Stimulated activated CD8-positive, alpha-beta memory T cell treated with anti-CD3 and anti-CD28 coated beads, Interleukin-15, amount 100 ng/mL, for 1 hour (primary cell): ENCODE measurements around the gene ANXA1.

Source experiments
- DNase-seq: peaks from one replicate; pipeline ENCODE4 v3.0.0-alpha.2; 2020; ENCODE audit warnings: low read depth

ANXA1 gene, protein sequence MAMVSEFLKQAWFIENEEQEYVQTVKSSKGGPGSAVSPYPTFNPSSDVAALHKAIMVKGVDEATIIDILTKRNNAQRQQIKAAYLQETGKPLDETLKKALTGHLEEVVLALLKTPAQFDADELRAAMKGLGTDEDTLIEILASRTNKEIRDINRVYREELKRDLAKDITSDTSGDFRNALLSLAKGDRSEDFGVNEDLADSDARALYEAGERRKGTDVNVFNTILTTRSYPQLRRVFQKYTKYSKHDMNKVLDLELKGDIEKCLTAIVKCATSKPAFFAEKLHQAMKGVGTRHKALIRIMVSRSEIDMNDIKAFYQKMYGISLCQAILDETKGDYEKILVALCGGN

GRCh38 chr9:73151653-73152542, at the start of gene ANXA1:
ANXA1 (plus strand) TSS chr9:73151865; CDS start chr9:73158536, 6,671 bp downstream.
- DNase-seq, result no peak

DNA sequence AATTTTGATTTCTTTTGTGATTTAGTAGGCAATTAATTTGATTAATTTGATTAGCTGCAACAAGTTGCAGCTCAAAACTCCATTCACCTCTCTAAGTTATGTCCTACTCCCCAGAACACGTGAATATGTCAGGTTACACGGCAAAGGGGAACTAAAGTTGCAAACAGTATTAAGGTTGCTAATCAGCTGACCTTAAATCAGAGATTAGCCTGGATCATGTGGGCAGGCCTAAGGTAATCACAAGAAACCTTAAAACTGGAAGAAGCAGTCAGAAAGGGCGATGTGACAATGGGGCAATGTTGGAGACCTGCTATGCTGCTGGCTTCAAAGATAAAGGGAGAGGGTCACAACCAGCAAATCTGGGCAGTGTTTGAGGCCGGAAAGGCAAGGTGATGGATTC, 47.3 kb upstream of the ANXA1 start:
- no peak for DNase-seq

DNA sequence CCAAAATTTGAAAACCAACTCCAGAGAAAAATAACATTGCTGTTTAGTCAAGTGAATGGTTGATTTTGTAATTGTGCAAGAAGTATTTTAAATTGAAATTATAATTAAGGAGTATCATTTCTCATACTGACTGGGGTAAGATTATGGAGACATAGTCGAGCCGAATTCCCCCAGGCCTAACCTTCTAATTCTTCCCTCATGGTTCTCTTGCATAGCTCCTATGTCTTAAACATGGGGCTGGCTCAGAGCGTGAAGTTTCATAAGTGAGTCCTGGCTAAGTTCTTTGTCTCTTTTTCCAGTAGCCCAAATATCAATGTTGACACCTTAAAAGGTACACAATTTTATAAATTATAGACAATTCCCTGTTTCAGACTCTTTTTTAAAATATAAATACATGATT, 46.7 kb upstream of the ANXA1 start:
- DNase-seq, result no peak

DNA sequence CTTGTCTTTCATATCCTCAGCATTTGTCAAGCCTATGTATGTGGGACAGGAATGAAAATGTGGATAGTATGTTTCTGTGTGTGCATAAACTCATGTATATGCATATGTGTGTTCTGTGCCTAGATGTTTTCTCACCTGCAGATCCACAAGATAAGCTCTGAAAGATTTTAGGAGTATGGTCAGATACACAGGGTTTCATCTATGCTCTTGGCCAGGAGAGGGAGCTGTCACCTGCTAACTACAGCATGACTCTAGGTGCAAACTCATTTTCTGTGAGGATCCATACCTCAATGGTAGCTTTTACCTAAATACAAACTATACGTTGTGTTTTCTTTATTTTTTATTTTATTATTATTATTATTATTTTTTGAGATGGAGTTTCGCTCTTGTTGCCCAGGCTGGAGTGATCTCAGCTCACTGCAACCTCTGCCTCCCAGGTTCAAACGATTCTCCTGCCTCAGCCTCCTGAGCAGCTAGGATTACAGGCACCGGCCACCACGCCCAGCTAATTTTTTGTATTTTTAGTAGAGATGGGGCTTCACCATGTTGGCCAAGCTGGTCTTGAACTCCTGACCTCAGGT, 44.1 kb upstream of the ANXA1 start:
- peak; percentile 49 for DNase-seq

DNA sequence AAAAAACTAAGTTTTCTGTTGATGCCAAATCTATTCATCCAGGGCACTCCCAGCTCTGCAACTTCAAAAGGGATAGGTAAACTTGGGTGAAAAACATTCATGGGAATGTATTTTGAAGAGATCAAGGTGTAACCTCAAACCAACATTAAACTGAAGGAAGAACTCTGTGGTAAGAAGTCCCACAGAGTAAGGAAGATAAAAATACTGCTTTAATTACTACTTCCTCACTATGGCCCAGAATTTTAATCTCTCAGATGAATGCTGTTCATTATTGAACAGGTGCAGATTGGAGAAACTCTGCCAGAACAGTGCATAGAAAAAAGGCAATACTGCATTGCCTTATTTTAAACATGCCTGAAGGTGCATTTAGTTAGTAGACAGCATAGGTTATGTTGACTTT, 37.6 kb upstream of the ANXA1 start:
- DNase-seq, result no peak

DNA sequence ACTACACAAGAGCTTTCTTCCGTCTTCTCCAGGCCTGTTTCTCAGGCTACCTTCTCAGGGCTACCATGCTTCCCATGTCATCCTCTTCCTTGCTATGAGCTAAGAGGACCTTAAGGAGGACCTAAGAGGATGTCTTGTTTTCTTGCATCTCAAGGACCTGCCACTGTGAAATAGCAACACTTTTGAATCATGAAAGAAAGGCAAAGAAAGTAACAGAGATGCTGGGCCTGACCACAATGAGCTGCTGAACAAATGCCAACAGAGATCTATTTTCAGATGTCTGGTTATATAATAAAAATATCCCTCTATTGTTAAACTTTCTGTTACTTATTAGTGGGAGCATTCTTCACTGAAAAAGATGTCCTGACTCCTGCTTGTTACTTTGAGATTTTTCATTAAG, 36.7 kb upstream of the ANXA1 start:
- no peak for DNase-seq

- DNase-seq, result no peak
Observed at GRCh38 chr9:73116031-73116430, 35.6 kb upstream of the ANXA1 start.

GRCh38 chr9:73116880-73117279, 34.8 kb upstream of the ANXA1 start:
- DNase-seq, result no peak

GRCh38 chr9:73118286-73118685, 33.4 kb upstream of the ANXA1 start:
- no peak for DNase-seq

DNA sequence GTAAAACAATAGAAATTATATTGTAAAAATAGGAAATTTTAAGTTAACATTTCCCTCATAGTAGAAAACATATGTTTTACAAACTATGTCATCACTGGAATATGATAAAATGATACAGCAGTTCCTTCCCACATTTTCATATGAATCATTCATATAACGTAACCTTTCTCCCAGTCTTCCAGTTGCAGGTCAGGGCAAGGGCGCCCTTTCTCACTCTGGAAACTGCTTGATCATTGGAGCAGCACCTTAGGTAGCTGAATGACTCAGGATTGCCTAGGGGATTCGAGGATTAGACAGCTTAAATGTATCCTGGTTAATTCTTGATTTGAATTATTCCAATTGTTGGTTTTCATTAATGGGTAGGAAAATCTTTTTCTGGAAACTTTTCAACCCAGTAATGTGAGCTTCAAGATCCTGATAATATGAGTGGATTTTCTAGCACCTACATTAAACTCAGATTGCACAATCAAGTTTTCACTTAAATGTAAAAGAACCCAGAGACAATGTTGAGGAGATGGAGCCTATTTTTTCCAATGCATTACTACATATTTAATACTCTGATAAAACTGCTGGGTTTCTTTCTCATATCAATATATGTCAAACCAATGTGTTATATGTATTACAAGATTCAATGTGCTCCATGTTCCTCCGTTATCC, 32.6 kb upstream of the ANXA1 start:
- no peak for DNase-seq

DNA sequence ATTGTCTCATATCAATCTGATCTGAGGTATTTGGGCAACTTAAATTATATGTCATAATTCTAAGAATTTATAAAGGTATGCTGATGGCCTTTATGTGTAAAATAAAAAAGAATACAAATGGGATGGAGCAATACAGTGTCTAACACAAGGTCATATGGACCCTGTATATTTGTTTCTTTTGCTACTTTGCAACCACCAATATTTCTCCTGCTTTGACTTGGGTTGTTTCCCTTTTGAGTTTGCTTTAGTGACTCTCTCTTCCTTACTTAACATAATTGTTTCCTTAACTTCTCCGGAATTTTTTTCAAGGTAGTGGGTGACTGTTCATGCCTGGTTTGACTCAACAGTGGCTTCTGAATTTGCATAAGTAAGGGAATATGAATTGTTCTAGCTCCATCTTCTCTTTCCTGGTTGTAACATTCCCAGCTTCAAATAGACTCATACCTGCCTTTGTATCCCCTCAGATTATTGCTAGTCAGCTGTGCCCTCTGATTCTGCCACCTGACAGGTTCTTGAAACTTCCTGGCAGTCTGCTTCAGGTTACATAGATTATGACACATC, 30.2 kb upstream of the ANXA1 start:
- no peak for DNase-seq

- DNase-seq, result no peak
Observed at GRCh38 chr9:73125651-73126050, 26.0 kb upstream of the ANXA1 start.

DNA sequence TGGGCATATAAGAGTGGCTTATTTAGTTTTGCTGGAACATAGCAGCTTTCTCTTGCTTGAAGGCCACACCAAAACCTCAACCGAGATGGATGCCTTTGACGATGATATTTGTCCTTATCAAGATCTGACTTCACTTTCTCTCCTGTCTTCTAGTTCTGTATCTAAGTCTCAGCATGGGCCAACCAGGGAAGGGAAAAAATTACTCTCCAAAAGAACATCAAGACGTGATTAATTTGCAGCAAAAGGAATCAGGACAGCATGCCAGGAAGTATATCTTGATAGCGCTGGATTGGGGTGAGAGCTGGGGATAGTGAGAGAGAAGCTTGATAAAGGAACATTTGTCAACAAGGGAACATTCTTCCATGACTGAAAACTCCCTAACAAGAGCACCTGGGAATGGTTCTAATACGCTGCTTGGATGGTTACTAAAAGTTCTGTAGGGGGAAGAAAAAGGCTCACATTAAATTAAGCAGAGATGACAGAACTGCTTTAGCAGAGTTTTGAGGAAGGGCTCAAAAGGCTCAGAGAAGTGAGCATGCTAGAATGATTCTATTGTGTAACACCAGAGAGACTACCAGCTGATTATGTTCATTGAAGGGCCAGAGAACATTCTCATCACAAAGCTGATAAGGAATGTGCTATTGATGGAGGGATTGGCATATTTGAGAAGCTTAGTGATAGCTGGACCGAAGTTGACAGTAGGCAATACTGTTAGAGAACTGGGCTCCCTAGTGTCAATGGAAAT, 21.6 kb upstream of the ANXA1 start:
- no peak for DNase-seq

DNA sequence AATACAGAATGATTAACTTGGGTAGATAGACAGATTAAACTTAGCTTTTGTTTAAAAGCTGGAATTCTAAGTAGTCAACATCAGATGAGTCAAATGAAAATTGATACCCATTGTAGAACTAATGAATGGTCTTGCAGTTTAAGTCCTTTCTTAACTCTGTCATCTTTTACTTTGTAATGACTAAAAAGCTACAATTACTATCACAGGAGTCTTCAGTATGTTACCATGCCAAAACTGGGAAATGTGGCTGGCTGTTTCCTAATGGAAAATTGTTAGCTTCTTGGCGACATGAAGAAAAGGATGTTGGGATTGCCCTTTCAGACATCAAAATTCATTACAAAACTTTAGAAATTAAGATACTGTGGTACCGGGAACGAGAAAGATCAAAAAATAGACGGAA, 20.2 kb upstream of the ANXA1 start:
- no peak for DNase-seq

GRCh38 chr9:73132034-73132776, 19.5 kb upstream of the ANXA1 start:
- DNase-seq, result peak; percentile 36

- no peak for DNase-seq
Observed at GRCh38 chr9:73133022-73133651, 18.5 kb upstream of the ANXA1 start.

DNA sequence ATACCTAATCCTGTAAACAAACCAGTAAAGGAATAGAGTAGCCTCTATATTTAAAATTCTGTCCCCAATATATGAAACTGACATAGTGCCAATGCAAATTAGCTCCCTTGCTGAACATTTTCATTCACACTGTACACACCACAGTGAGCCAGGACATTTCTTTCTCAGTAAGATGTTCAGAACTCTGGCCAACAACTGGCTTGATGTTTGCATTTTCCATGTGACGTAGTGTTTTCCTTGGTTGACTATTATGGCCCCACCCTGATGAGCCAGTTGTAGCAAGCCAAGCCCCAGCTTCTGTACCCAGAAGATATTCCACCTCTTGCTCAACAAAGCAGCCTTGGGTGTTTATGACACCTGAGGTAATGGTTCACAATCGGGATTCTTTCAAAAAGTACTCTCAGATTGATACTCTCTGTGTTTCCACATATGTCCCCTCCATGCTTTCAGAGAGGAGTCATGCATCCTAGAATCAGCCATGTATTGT, 17.7 kb upstream of the ANXA1 start:
- no peak for DNase-seq

DNA sequence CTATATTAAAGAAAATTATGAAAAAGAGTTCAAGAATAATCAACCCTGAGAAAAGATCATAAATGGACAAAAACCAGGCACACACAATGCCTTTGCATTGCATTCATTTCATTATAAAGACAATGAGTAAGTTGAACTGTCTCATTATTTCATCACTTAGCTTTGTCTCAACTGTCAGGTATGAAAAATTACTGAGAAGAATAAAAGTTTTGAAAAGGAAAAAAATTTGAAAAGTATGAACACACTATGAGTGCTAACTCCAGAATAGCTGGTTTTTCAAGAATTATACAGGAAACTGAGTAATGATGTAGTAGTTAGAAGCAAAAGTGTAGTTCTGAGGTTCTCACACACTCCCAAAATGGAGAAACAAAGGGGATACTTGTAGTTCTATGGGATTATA, 16.3 kb upstream of the ANXA1 start:
- no peak for DNase-seq

DNA sequence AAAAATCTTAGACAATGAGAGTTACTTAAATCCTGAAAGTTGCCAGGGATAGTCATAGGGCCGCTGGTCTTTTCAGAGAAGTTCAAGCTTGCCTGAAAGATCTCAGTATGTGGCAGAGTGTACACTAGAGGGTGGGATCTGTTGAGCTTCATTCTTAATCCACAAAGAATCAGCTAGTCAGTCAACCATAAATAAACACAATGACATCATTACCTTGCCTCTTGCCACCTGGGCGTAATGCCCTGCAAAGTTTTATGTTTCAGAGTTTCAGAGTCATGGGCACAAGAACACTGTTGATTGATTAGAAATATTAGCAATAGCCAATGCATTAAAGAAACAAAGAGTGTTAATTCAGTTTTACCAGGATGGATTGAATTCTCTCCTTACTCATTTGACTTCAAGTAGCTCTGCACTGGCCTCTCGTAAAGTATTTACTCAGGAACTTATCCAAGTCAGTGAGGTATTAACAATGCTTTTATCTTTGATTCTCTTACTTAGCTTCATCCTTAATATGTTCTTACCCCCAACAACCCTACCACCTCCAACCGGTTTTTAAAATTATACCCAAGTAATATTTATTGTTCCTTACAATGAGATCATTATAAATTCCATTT, 14.3 kb upstream of the ANXA1 start:
- no peak for DNase-seq

- no peak for DNase-seq
Observed at GRCh38 chr9:73137914-73138313, 13.8 kb upstream of the ANXA1 start.
